ENCODE results near the gene ZNF524.
A peak's percentile ranks its signal among the peaks of the same experiment; 100 is the strongest.

The ZNF524 gene

GRCh38 chr19:55603581-55604292 is 3.6 kb downstream of the ZNF524 start:
- peak overlapping the region; percentile 96 for H3K4me3 Mint-ChIP-seq
- peaks cover 55% of the 10 kb centered on the region for H3K4me1 Mint-ChIP-seq
- H3K36me3 Mint-ChIP-seq = peaks cover 22% of the 10 kb centered on the region
- ATAC-seq = no peak
- peaks cover 2% of the 10 kb centered on the region for H3K9me3 Mint-ChIP-seq
- H3K27me3 Mint-ChIP-seq = no peaks in the 10 kb centered on the region
- H3K27ac Mint-ChIP-seq = peak overlapping the region; percentile 22

DNA sequence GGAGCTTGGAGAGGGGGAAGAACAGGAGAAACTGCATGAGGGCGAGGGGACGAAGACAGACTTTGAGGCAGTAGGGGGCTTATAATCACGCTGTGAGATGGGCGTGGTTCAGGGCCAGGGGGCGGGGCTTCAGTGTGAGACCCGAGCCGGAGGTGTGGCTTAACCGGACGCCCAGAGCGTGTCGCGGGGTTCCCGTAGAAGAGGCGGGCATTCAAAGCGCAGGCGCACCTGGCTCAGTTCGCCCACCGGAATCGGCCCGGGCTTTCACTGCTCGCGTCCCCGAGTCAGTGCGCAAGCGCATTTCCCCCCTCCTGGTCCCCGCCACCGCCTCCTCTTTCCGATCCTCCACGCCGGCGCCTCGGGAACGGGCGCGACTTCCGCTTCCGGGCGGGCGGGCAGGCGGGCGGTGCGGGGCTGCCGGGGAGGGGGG is 5.1 kb downstream of the ZNF524 start:
- Mint-ChIP-seq H3K4me3 (peak overlapping the region; percentile 96), H3K27ac (peak overlapping the region; percentile 87), H3K4me1 (peaks cover 58% of the 10 kb centered on the region), H3K27me3 (no peaks in the 10 kb centered on the region), H3K36me3 (peaks cover 31% of the 10 kb centered on the region), H3K9me3 (no peaks in the 10 kb centered on the region)
- peak; percentile 90 for ATAC-seq

DNA sequence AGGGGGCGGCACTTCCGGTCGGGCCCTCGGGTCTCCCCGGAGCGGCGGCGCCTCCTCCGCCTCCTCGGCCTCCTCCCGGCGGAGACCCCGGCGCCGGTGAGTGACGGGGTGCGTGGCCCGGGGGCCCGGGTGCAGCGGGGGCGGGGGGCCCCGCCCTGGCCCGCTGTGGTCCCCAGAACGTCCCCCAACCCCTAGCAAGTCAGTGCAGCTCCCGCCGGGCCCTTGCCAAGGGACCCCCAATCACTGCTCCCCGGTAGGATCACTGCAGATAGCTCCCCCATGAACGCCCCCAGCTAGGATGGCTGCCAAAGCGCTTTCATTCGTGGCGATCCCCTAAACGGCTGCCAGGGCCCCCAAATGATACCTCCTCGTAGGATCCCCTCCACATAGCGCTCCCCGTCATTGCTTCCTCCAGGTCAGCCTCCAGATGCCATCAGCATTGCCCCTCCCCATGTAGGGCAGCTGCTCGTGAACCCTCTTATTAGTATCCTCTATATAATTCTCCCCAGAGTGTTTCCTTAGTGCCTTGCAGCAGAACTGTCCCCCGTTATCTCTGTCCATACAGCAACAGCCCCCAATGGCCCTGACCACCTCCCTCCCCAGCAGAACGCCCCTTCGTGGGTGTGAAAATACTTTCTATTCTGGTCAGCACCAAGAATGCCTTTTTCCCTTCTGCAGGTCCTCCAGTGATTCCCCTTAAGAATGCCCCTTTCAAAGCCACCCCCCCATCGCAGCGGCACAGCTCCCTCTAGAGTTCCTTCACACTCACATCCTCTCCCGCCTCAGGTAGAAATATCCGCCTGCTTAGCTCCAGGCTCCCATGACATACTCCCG is 5.8 kb downstream of the ZNF524 start, which contains the start of gene ZNF865:
TSS of gene ZNF865 (plus strand) at position 11 of the 834 bp plus-strand sequence. CDS start 7,972 bp downstream, outside the sequence.
- peak within 1 kb of the TSS; percentile 87 for H3K27ac Mint-ChIP-seq
- H3K36me3 Mint-ChIP-seq = peaks cover 37% of the 10 kb centered on the region
- ATAC-seq = peak; percentile 34
- H3K27me3 Mint-ChIP-seq = no peaks in the 10 kb centered on the region
- peaks cover 62% of the 10 kb centered on the region for H3K4me1 Mint-ChIP-seq
- H3K9me3 Mint-ChIP-seq = no peaks in the 10 kb centered on the region
- H3K4me3 Mint-ChIP-seq = peak within 1 kb of the TSS; percentile 96

GRCh38 chr19:55606471-55606787 is 6.3 kb downstream of the ZNF524 start:
- no peak for ATAC-seq
- Mint-ChIP-seq H3K27ac (peak overlapping the region; percentile 87), H3K36me3 (peaks cover 38% of the 10 kb centered on the region), H3K4me1 (peaks cover 63% of the 10 kb centered on the region), H3K9me3 (no peaks in the 10 kb centered on the region), H3K4me3 (peak overlapping the region; percentile 96), H3K27me3 (no peaks in the 10 kb centered on the region)

GRCh38 chr19:55606817-55607216 is 6.7 kb downstream of the ZNF524 start:
- Mint-ChIP-seq H3K27me3 (no peaks in the 10 kb centered on the region), H3K27ac (peak overlapping the region; percentile 87), H3K36me3 (peaks cover 38% of the 10 kb centered on the region), H3K4me1 (peaks cover 66% of the 10 kb centered on the region), H3K4me3 (peak overlapping the region; percentile 96), H3K9me3 (no peaks in the 10 kb centered on the region)
- no peak for ATAC-seq

DNA sequence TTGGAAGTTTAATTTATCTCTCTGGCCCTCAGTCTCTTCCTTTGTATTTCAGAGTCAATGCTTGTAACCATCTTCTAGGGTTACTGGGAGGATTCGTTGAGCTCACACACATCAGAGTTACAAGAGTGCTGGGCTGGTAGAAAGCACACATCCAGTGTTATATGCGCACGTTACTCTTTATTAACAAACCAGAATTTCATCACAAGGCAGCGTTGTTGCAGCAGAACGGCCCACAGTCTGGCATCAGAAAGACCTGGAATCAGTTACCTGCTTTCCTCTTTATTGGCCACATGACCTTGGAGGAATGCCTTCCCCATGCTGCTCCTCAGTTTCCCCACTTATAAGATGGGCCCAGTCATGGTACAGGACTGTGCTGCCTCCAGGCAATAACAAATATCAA is 9.2 kb downstream of the ZNF524 start:
- Mint-ChIP-seq H3K4me3 (no peak overlapping the region), H3K27ac (no peak overlapping the region), H3K27me3 (no peaks in the 10 kb centered on the region), H3K4me1 (peaks cover 72% of the 10 kb centered on the region), H3K36me3 (peaks cover 50% of the 10 kb centered on the region), H3K9me3 (no peaks in the 10 kb centered on the region)
- no peak for ATAC-seq

DNA sequence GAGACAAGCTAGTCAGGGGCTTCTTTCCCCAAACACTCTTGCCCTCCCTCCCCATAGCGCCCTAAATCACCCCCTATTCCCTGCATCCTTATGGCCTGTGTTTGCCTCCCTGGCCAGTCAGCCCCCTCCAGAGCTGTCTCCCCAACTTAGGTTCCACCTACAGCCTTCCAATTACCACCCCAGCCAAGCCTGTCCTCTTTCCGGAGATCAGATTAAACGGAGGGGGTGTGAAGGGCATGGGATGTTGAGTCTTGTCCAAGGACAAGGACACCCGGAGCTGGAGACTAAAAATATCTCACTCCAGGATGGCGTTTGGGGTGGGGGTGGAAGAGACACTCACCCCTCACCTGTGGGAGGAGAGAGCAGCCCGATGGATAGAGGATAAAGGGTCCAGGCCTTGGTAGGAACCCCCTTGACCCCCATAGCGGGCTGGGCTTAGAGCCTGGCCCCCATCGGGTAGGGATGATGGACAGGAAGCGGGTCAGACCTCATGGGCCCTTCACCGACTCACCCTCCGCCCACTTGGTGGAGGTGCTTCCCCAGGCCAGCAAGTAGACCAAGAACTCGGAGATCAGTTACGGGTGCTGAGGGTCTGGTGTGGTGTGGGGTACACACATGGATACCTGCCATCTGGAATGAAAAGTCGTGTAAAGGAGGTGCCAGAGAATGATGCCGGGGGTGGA is 11.4 kb downstream of the ZNF524 start:
- Mint-ChIP-seq H3K27me3 (no peaks in the 10 kb centered on the region), H3K36me3 (peaks cover 54% of the 10 kb centered on the region), H3K4me1 (peaks cover 59% of the 10 kb centered on the region), H3K9me3 (no peaks in the 10 kb centered on the region), H3K27ac (peak overlapping the region; percentile 67), H3K4me3 (peak overlapping the region; percentile 57)
- no peak for ATAC-seq

- Mint-ChIP-seq H3K27me3 (no peaks in the 10 kb centered on the region), H3K4me3 (peak overlapping the region; percentile 57), H3K9me3 (no peaks in the 10 kb centered on the region), H3K4me1 (peaks cover 53% of the 10 kb centered on the region), H3K27ac (peak overlapping the region; percentile 67), H3K36me3 (peaks cover 55% of the 10 kb centered on the region)
- peak; percentile 52 for ATAC-seq
These were observed 12.0 kb downstream of the ZNF524 start for GRCh38 chr19:55611983-55612645.

- Mint-ChIP-seq H3K27me3 (no peaks in the 10 kb centered on the region), H3K27ac (no peak overlapping the region), H3K4me1 (peaks cover 40% of the 10 kb centered on the region), H3K9me3 (no peaks in the 10 kb centered on the region), H3K4me3 (no peak overlapping the region), H3K36me3 (peaks cover 54% of the 10 kb centered on the region)
- ATAC-seq = no peak
These were observed 13.3 kb downstream of the ZNF524 start for GRCh38 chr19:55613396-55613795.

- Mint-ChIP-seq H3K9me3 (no peaks in the 10 kb centered on the region), H3K27ac (no peak overlapping the region), H3K4me1 (peaks cover 36% of the 10 kb centered on the region), H3K4me3 (no peak overlapping the region), H3K27me3 (no peaks in the 10 kb centered on the region), H3K36me3 (peaks cover 54% of the 10 kb centered on the region)
- ATAC-seq = peak; percentile 57
These were observed 14.0 kb downstream of the ZNF524 start for GRCh38 chr19:55613930-55614710.

GRCh38 chr19:55614711-55615542 is 14.8 kb downstream of the ZNF524 start:
- Mint-ChIP-seq H3K27me3 (no peaks in the 10 kb centered on the region), H3K4me3 (no peak overlapping the region), H3K4me1 (peaks cover 32% of the 10 kb centered on the region), H3K27ac (no peak overlapping the region), H3K9me3 (no peaks in the 10 kb centered on the region), H3K36me3 (peaks cover 46% of the 10 kb centered on the region)
- peak; percentile 58 for ATAC-seq

GRCh38 chr19:55615543-55616394 is 15.7 kb downstream of the ZNF524 start:
- peaks cover 41% of the 10 kb centered on the region for H3K36me3 Mint-ChIP-seq
- no peak for ATAC-seq

GRCh38 chr19:55616395-55616875 is 16.3 kb downstream of the ZNF524 start:
- H3K36me3 Mint-ChIP-seq = peaks cover 42% of the 10 kb centered on the region
- no peak overlapping the region for H3K4me3 Mint-ChIP-seq

More at GRCh38 chr19:55615543-55616394, 15.7 kb downstream of the ZNF524 start:
- Mint-ChIP-seq H3K9me3 (no peaks in the 10 kb centered on the region), H3K27ac (no peak overlapping the region), H3K27me3 (no peaks in the 10 kb centered on the region), H3K4me3 (no peak overlapping the region), H3K4me1 (peaks cover 25% of the 10 kb centered on the region)

More at GRCh38 chr19:55616395-55616875, 16.3 kb downstream of the ZNF524 start:
- H3K27me3 Mint-ChIP-seq = no peaks in the 10 kb centered on the region
- no peaks in the 10 kb centered on the region for H3K9me3 Mint-ChIP-seq
- H3K4me1 Mint-ChIP-seq = peaks cover 19% of the 10 kb centered on the region
- H3K27ac Mint-ChIP-seq = no peak overlapping the region
- ATAC-seq = no peak
